Spinal cord (tissue), 10 donors: ENCODE data around the gene CCDC116. TPM values are rescaled to one million over a fixed set of nuclear protein-coding genes. Genes with fewer than 3 reads are reported as not detected.
A peak's percentile ranks its signal among the peaks of the same experiment; 100 is the strongest.
"Not testable (repeated sequence)": the region's sequence is repeated elsewhere in the genome, so short reads cannot be mapped to it uniquely, and the experiment has no call there.

Experiments
- DNase-seq, 6 donors: peaks; one replicate each; pipeline versions ENCODE4 v3.0.0 to v3.0.0-alpha.2; 2013 to 2015; ENCODE audit warnings: low spot score in 6 of 6, low read depth in 4 of 6
- H3K27ac ChIP-seq: one replicate; pipeline ENCODE4 v1.5.1; 2013; ENCODE audit warnings: low read depth, low read length, control low read depth
- H3K27me3 ChIP-seq: one replicate; pipeline ENCODE4 v1.6.1; 2013; ENCODE audit warnings: low read length; ENCODE audit not compliant: control insufficient read depth, insufficient read depth
- H3K36me3 ChIP-seq: one replicate; pipeline ENCODE4 v1.6.1; 2013; ENCODE audit warnings: low read length; ENCODE audit not compliant: control insufficient read depth, insufficient read depth
- H3K4me1 ChIP-seq: one replicate; pipeline ENCODE4 v1.6.1; 2013; ENCODE audit warnings: low read length; ENCODE audit not compliant: control insufficient read depth, insufficient read depth
- H3K4me3 ChIP-seq: one replicate; pipeline ENCODE4 v1.5.1; 2013; ENCODE audit warnings: low read depth, low read length, control low read depth
- H3K9me3 ChIP-seq: one replicate; pipeline ENCODE4 v1.6.1; 2013; ENCODE audit warnings: low read length; ENCODE audit not compliant: control insufficient read depth, insufficient read depth
- WGBS: methylation state at CpG from one replicate; pipeline ENCODE4 v1.1.5; 2013; ENCODE audit warnings: missing lambda C conversion rate; ENCODE audit not compliant: insufficient coverage; 5-methylcytosine and 5-hydroxymethylcytosine counted together
- polyA plus RNA-seq, 2 donors: library from polyadenylated mRNA; unstranded; fragments of 120-200 nt; gene quantifications; one replicate each; pipeline ENCODE4 v1.2.1, GENCODE V29; 2013; ENCODE audit not compliant: insufficient read length in 2 of 2
- total RNA-seq, 2 donors: library from RNA; depleted of rRNA in 1 of 2; stranded (reverse); fragments of 120-200 nt in 1 of 2; fragments of >200 nt in 1 of 2; gene quantifications; one replicate each; pipeline versions ENCODE4 v1.2.3 to v1.2.4, GENCODE V29; 2013 to 2014
- donor health status: healthy.

CCDC116 gene
- total and polyA plus RNA-seq, 4 donors: 0.20 to 1.1 (median 0.45) TPM

DNA sequence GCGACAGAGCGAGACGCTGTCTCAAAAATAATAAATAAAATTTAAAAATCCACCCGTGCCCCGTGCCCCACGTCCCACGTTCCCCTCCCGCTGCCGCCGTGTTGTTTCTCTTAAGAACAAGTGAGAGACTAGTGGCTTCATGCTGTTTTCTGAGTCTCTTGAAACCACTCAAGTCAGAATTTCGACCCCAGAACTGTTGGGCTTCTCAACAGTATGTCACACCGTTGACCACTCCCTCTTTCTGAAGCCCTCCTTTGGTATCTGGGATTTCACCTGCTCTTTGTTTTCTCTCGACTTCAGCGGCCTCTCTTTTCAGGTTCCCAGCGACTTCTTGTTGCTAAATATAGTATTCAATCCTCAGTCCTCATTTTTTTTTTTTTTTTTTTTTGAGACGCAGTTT is 34.2 kb downstream of the CCDC116 start:
- H3K36me3 ChIP-seq: peaks cover 24% of the 10 kb centered on the region
- H3K9me3 ChIP-seq: no peaks in the 10 kb centered on the region
- WGBS: 40% methylated on average over 12 of the region's 16 CpGs
- H3K4me1 ChIP-seq: peaks cover 17% of the 10 kb centered on the region
- DNase-seq: no peak
- no peak overlapping the region for H3K27ac ChIP-seq
- H3K27me3 ChIP-seq: no peaks in the 10 kb centered on the region
- peak overlapping the region; percentile 90 for H3K4me3 ChIP-seq

DNA sequence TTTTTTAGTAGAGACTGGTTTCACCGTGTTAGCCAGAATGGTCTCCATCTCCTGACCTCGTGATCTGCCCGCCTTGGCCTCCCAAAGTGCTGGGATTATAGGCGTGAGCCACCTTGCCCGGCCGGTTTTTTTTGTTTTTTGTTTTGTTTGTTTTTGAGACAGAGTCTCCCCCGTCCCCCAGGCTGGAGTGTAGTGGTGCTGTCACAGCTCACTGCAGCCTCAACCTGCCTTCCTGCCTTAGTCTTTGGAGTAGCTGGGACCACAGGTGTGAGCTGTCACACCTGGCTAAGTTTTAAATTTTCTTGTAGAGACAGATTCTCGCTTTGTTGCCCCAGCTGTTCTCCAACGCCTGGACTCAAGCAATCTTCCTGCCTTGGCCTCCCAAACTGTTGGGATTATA is 36.5 kb downstream of the CCDC116 start:
- no peak overlapping the region for H3K4me3 ChIP-seq
- H3K27ac ChIP-seq: no peak overlapping the region
- H3K27me3 ChIP-seq: no peaks in the 10 kb centered on the region
- no peaks in the 10 kb centered on the region for H3K9me3 ChIP-seq
- peaks cover 17% of the 10 kb centered on the region for H3K4me1 ChIP-seq
- 89% methylated on average over 4 of the region's 9 CpGs for WGBS
- DNase-seq: no peak
- H3K36me3 ChIP-seq: peaks cover 46% of the 10 kb centered on the region

DNA sequence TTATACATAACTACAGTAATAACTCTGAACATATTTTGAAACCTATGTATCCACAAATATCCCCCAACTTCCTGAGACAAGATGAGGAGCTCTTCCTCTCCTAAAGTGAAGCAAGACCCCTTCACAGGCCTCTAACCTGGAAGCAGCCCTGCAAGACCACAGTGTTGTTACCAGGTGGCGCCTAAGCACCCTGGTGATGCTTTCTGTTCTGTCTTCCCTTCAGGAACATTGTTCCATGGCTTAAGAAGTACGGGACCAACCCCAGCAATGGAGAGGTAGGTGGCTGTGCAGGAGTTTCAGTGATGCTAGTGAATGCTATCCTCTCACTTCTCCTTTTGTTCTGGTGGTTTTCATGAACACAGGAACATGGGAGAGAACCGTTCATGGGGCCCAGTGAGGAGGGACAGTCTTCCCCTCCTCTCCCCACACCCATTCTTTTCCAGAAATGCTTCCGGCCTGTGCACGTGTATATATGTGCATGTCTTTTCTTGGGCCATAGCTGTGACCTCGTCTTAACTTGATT is 39.6 kb downstream of the CCDC116 start:
- Histone ChIP-seq H3K4me3 (no peak overlapping the region), H3K27me3 (no peaks in the 10 kb centered on the region), H3K27ac (no peak overlapping the region), H3K9me3 (no peaks in the 10 kb centered on the region), H3K4me1 (peaks cover 2% of the 10 kb centered on the region), H3K36me3 (peaks cover 71% of the 10 kb centered on the region)
- DNase-seq: no peak
- 80% methylated on average over 2 of the region's 6 CpGs for WGBS

DNA sequence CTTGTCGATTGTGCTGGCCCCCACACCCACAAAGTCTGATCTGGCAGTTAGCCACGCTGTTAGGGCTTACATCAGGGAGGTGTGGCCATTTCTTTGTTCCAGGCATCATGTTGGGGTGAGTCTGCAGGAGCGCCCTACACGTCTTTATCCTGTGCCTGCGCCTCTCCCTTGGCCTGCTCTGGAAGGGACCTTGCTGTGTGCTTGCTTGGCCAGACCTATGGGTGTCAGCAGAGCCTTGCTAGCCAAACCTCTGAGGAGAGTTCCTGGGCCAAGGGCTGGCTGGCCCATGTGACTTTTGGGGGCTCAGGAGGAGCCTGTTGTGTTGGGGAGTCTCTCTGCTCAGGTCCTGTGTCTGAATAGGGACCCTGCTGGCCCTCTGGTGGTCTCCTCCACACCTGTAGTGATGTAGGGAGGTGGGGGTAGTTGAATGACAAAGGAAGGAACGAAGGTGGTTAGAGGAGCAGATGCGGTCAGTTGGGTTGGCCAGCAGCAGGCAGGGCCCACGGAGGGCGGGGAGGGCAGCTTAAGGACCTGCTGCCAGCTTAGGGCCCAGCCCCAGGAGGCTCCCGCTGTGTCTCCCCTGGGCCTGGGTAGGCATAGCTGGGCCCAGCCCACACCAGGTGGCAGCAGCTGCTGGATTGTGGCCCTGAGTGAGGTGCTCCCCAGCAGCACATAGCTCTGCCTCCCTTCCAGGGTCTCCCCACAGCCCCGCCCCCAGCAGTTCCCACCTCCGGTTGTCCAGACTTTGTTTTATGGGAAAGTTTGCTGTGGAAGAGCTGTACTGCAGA is 41.2 kb downstream of the CCDC116 start:
- no peak for DNase-seq
- H3K9me3 ChIP-seq: no peaks in the 10 kb centered on the region
- no peaks in the 10 kb centered on the region for H3K4me1 ChIP-seq
- no peak overlapping the region for H3K27ac ChIP-seq
- H3K27me3 ChIP-seq: no peaks in the 10 kb centered on the region
- H3K36me3 ChIP-seq: peaks cover 82% of the 10 kb centered on the region
- 88% methylated on average over 10 of the region's 12 CpGs for WGBS
- no peak overlapping the region for H3K4me3 ChIP-seq

DNA sequence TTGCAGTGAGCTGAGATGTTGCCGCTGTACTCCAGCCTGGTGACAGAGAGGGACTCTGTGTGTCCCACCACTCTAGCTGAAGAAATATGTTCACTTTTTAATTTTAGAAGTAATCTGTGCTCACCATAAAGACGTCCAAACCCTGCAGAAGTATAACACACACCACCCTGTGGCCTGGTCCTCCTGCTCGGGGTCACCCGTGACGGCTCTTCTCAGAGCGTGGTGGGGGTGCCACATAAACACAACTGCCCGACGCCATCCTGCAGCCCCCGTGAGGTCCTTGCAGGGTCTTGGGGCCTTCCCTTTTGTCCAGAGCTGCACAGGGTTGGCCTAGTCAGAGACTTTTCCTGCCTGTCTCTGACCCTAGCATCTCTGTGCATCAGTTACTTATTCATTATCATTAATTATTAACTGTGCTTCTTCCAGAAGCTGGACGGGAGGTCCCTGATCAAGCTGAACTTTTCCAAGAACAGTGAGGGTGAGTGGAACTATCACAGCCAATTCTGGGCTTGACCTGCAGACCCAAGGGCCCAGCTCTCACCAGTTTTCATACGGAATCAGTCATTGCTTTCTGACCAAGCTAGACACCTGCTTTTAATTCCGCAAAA is 42.2 kb downstream of the CCDC116 start:
- Histone ChIP-seq H3K4me1 (no peaks in the 10 kb centered on the region), H3K9me3 (no peaks in the 10 kb centered on the region), H3K27ac (no peak overlapping the region), H3K4me3 (no peak overlapping the region), H3K27me3 (no peaks in the 10 kb centered on the region), H3K36me3 (peaks cover 76% of the 10 kb centered on the region)
- DNase-seq: no peak
- 92% methylated on average over 11 of the region's 12 CpGs for WGBS

DNA sequence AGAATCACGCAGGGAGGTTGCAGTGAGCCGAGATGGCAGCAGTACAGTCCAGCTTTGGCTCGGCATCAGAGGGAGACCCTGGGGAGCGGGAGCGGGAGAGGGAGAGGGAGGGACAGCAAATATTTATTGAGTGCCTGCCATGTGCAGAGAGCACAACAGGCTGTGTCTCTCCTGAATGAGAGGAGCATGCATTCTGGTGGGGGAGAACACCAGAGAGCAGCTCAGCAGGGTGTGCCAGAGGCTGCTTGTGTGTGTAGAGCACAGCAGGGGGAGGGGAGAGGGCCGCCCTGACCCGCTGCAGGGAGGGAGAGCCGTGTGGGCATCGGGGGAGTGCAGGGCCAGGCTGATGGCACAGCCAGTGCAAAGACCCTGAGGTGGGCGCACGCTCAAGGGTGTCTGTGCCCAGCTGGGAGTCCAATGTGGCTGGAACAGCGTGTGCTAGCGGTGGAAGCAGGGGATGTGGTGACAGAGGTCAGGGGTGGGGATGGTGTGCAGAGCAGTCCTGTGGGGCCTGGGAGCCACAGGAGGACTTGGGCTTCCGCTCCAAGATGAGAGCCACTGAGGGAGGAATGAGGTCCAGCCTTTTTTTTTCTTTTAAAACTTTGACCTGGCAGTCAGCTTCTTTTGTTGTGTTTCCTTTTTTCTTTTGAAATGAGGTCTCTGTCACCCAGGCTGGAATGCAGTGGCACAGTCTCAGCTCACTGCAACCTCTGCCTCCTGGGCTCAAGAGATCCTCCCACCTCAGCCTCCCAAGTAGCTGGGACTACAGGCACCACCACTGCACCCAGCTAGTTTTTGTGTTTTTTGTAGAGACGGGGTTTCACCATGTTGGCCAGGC is 45.3 kb downstream of the CCDC116 start:
- Histone ChIP-seq H3K4me1 (no peaks in the 10 kb centered on the region), H3K9me3 (no peaks in the 10 kb centered on the region), H3K4me3 (no peak overlapping the region), H3K36me3 (peaks cover 81% of the 10 kb centered on the region), H3K27me3 (no peaks in the 10 kb centered on the region), H3K27ac (no peak overlapping the region)
- DNase-seq: no peak
- WGBS: 95% methylated on average over 13 of the region's 15 CpGs

DNA sequence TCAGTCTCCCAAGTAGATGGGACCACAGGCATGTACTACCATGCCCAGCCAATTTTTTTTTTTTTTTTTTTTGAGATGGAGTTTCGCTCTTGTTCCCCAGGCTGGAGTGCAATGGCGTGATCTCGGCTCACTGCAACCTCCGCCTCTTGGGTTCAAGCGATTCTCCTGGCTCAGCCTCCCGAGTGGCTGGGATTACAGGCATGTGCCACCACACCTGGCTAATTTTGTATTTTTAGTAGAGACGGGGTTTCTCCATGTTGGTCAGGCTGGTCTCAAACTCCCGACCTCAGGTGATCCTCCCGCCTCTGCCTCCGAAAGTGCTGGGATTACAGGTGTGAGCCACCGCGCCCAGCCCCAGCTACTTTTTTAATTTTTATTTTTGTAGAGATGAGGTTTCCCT is 46.3 kb downstream of the CCDC116 start:
- not testable (repeated sequence) for H3K4me1 ChIP-seq, H3K27me3 ChIP-seq, H3K9me3 ChIP-seq, H3K27ac ChIP-seq, H3K4me3 ChIP-seq, DNase-seq
- 100% methylated on average over 2 of the region's 12 CpGs for WGBS
- peaks cover 81% of the 10 kb centered on the region for H3K36me3 ChIP-seq

GRCh38 chr22:21679383-21679782 is 46.8 kb downstream of the CCDC116 start:
- Histone ChIP-seq H3K9me3 (no peaks in the 10 kb centered on the region), H3K36me3 (peaks cover 81% of the 10 kb centered on the region), H3K4me1 (no peaks in the 10 kb centered on the region), H3K27me3 (no peaks in the 10 kb centered on the region), H3K27ac (no peak overlapping the region), H3K4me3 (no peak overlapping the region)
- WGBS: 100% methylated on average over 1 of the region's 4 CpGs
- DNase-seq: no peak

GRCh38 chr22:21680830-21681565 is 48.4 kb downstream of the CCDC116 start:
- WGBS: 98% methylated on average over 21 of the region's 21 CpGs
- no peak overlapping the region for H3K4me3 ChIP-seq
- no peaks in the 10 kb centered on the region for H3K27me3 ChIP-seq
- DNase-seq: no peak
- H3K4me1 ChIP-seq: no peaks in the 10 kb centered on the region
- peaks cover 81% of the 10 kb centered on the region for H3K36me3 ChIP-seq
- no peak overlapping the region for H3K27ac ChIP-seq
- no peaks in the 10 kb centered on the region for H3K9me3 ChIP-seq
